GM19351 (cell line): ENCODE data around the gene SORL1.

Experiments
- ATAC-seq: cut with Tn5 transposase; IDR thresholded peaks from one replicate; pipeline ENCODE4 v1.9.1; 2021; ENCODE audit warnings: mild to moderate bottlenecking, moderate library complexity; ENCODE audit not compliant: unreplicated experiment

Gene SORL1

DNA sequence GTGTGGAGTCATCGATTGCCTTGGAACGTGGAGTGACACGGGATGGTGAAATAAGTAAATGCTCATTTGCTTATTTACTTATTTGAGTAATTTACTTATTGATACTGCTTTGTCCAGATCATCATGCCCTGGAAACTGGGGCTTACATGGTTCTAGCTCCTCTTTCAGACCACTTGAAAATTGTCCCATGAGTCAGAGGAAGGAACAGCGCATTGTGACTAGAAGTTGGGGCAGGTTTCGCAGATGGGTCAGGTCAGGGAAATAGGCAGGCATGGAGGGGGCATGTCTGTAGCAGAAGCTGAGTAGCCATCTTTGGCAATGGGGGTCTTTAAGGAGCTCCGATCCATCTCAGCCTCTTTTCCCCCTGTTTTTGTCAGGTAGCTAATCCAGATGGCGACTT, 104.8 kb downstream of the SORL1 start:
- ATAC-seq, result no peak

GRCh38 chr11:121557348-121557747, 105.2 kb downstream of the SORL1 start:
- peak; percentile 94 for ATAC-seq

- no peak for ATAC-seq
Measured at GRCh38 chr11:121559606-121560200, 107.6 kb downstream of the SORL1 start.

GRCh38 chr11:121560236-121560635, 108.1 kb downstream of the SORL1 start:
- no peak for ATAC-seq

DNA sequence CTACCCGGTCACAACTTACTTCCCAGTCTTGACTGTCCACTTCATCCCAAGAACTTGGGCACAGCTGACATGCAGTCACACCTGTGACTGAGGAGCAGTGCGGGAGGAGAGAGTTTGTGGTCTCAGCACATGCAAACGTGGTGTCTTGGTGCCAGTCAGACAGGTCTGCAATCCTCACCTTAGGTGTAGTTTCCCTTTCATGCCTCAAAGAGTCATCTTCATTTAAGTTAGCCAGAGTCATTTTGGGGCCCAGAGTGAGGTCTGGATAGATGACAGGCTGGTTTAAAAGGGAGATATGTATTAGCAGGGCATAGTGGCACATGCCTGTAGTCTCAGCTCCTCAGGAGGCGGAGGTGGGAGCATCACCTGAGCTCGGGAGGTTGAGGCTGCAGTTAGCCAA, 109.1 kb downstream of the SORL1 start:
- ATAC-seq, result no peak

- ATAC-seq, result no peak
Measured at GRCh38 chr11:121561716-121562115, 109.6 kb downstream of the SORL1 start.

DNA sequence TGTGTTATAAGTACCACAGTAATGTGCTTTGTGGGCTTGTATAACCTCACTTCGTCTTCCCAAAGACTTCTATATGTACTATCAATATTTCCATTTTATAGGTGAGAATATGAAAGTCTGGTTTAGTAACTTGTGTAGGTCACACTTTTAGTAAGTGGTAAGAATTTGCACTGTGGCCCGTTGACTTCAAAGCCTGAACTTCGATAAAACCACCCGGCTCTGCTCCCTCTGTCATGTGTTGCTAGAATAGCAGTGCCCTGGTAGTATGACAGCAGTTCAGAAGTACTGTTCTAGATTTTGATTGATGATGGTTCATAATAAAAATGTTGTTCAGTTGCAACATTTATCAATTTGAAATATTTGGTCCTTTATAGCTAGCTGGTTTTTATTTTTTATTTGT, 110.9 kb downstream of the SORL1 start:
- no peak for ATAC-seq

DNA sequence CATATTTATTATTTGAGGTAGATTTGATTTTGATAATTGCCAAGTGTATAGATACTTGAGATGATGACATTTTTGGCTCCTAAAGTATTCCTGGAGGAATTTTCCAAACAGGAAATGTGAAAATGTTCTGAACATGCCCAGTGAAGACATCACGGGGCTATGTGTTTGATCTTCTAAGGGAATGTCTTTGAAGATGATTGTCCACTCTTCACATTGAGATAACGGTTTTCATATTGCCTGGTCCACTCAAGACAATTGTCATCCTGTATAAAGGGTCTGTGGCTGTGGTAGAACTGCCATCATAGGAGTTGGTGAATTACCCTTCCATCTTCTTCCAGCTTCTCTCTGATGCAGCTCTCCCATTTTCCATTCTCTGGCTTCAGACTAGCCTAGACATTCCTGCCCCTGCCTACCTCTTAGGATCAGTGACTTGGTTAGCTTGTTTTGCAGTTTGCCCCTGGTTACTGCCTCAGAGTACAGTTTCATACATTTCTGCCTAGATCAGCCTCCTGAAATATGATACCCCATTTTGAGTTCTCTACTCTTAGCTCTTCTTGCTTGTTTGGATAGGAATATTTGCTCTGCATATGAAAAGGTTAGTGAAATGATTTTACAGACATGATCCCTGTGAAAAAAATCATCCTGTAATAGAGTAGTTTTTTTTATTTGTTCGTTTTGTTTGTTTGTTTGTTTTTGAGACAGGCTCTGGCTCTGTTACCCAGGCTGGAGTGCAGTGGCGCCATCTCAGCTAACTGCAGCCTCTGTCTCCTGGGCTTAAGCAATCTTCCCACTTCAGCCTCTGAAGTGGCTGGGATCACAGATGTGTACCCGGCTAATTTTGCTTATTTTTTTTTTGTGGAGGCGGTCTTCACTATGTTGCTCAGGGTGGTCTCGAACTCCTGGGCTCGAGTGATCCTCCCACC, 112.0 kb downstream of the SORL1 start:
- no peak for ATAC-seq

DNA sequence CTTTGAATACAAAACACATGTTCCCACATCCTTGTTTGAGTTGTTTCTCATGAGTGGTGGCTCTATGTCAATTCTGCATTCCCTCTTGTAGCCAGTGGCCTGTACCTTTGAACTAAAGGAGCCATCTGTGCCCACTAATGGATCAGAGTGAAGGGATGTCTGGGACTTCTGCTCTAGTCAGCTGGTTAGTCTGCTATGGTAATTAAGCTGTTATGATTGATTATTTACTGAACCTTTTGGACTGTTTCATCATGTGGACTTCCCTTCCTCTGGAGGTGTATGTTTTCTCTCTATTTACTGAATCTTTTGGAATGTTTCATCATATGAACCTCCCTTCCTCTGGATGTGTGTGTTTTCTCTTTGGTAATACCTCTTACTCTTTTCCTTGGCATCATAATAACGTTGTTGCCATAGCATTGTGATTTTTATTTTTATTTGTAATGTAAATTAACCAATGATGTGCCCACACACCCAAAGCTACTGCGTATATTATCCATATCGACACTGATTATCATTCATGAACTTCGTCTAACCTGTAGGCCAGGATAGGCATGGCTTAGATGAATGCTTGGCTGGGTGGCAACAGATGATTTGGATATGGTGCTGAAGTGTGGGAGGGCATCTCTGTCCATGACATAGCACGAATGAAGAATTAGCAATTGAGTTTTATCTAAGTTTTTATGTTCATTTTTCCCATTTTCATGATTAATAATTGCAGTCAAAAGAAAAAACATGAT, 113.0 kb downstream of the SORL1 start:
- no peak for ATAC-seq

- no peak for ATAC-seq
Measured at GRCh38 chr11:121566279-121567168, 114.4 kb downstream of the SORL1 start.

- ATAC-seq, result no peak
Measured at GRCh38 chr11:121567995-121568394, 115.9 kb downstream of the SORL1 start.

GRCh38 chr11:121569332-121570299, 117.5 kb downstream of the SORL1 start:
- peak; percentile 99 for ATAC-seq

DNA sequence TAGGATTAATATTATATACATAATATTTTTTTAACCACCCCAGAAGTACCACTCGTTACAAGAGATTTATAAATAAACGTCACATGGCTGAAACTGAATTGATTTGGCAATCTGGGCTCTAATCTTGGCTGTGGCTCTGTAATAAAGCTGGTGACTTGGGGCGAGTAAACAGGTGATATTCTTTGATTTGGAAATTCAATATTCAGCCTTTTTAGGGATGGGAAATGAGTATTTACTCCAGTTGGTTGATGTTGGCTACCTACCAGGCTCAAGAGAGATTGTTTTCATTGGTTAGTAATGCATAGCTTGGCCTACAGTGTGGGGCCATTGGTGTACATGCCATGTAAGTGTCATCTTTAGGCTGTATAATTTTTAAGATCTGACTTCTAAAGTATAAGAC, 118.3 kb downstream of the SORL1 start:
- no peak for ATAC-seq

DNA sequence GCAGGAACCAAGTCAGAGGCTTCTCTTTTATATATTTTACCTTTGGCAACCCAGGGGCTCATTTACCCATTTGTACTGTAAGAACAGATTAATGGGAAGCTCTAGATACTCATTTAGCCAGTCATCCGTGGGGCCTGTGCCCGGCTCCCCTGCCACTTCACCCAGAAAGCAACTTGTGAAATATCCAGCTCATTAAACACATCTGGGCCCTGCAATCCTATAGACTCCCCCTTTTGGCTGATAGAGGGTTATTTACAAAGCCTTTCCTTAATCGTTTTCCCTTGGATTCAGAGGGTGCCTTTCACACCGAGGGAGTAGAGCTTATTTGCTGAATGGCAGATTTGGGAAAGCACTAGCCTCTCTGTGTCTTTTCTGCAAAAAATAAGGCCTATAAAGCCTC, 119.4 kb downstream of the SORL1 start:
- ATAC-seq, result no peak

DNA sequence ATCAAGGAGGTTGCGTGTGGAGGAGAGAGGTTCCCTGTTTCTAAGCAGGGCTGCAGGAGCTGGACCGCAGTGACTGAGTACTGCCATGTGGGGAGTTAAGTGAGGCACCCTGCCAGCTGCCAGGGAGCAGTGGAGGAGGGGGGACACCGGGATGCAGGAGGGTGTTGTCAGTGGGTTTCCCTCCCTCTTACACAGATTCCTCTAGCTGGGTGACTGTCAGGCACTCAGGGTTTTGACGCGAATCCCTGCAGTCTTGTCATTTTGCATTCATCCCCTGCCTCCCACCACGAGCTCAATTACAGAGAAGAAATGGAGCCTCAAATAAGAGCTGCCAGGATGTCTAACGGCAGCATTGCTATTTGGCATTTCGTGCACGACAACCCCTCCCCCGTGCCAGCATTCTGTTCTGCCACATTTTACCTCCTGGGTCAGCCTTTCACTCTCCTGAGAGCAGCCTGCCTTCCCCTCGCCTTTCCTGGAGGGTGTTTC, 120.5 kb downstream of the SORL1 start:
- ATAC-seq, result no peak

GRCh38 chr11:121574801-121575200, 122.7 kb downstream of the SORL1 start:
- ATAC-seq, result no peak

DNA sequence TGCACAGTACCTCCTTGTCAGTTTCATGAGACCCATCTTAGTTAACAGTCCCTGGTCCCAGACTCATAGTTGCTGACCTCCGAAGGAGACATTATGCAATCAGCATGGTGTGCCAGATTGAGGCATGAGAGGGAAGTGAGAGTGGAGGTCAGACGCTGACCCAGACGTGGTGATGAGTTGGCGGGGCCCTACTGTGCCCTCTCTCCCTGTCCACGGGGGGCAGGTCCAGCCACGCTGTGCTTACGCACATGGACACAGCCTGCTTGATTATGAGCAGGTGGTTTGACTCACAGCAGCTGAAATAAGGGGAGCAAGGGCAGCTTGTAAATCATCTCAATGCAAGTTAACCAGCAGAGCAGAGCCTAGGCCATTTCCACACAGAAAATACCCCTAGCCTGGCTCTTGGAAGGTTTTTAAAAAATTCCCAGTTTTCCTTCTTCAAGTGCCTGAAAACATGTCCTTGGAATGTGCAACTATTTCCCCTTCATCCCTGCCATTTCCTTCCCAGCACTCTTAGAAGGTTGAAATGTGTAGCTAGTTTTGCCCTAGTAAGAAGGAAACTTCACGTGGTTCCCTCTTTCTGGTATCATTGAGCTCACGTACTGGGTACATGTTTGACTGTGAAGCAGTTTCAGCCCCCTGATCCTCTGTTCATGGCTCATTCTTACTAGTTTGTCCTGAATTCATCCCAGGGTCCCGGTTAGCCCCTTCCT, 123.3 kb downstream of the SORL1 start:
- peak; percentile 75 for ATAC-seq

- ATAC-seq, result peak; percentile 27
Measured at GRCh38 chr11:121575963-121576290, 123.8 kb downstream of the SORL1 start.

DNA sequence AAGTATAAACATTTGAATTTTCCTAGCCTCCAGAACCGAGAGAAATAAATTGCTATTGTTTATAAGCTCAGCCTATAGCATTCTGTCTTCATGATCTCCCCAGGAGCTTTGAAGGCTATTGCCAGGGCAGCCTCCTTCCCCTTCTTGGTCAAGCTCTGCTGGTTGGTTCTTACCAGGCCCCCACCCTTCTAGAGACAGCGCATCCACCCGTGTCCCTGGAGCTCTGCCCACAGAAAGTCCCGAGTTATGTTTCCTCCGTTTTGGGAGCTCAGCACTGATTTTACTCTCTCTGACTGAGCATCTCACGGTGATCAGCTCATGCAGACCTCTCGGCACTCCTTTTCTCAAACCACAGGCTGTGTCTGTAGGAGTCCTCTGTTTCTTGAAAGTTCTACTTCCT, 124.4 kb downstream of the SORL1 start:
- ATAC-seq, result no peak
